Measurements from ENCODE around the gene FAM72D. TPM values are rescaled to one million over a fixed set of nuclear protein-coding genes. Genes with fewer than 3 reads are reported as not detected.
"Not testable (repeated sequence)": the region's sequence is repeated elsewhere in the genome, so short reads cannot be mapped to it uniquely, and the experiment has no call there.

The FAM72D gene
- polyA plus RNA-seq (2013, experiment 1 of 2; ENCODE audit: insufficient read length), result 0.39 TPM
- 1.2 TPM for polyA plus RNA-seq (2013, experiment 2 of 2; ENCODE audit: insufficient read length)

GRCh38 chr1:145095284-145096057 is at the start of gene FAM72D, which contains the start of gene SRGAP2B:
Gene FAM72D, plus strand, starts transcription at chr1:145095974. Its CDS starts 874 bp downstream, at chr1:145096848.
Gene SRGAP2B, minus strand, starts transcription at chr1:145095328. Its CDS starts 2,427 bp downstream, at chr1:145092901.
- not testable (repeated sequence) for DNase-seq

GRCh38 chr1:145047553-145047952 is 48.2 kb upstream of the FAM72D start:
- DNase-seq, result not testable (repeated sequence)

- DNase-seq, result not testable (repeated sequence)
These were observed 47.5 kb upstream of the FAM72D start for GRCh38 chr1:145048181-145048856.

DNA sequence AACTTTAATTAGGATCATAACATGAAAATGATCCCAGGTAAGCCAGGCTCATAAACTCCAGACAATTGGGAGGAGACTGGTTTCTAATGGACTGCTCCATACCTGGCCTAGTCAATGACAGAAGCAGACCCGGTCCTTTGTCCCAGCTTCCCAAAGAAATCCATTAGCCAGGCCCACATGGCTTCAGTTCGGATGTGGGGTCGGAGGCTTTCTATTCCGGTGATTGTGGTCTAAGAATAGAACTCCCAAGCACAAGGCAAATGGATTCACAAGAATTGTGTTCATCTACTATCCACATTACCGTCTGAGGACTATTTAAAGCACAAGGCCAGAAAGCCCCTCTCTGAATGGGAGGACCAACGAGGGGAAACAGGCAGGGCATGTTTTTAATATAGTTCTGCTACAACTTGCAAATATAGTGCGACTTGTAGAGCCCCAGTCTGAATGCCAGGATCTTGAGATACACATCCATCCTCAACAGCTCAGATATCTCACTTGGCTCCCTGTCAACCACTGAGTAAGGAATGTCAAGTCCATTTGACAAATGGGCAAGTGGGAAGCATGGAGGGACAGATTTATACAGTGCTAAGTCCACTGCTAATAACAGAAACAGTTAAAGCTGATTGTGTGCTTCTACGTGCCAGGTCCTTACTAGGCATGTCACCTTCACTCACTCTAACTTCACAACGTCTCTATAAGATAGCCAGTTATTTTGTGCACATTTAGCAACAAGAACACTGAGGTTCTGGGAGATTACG is 43.6 kb upstream of the FAM72D start:
- DNase-seq, result not testable (repeated sequence)

DNA sequence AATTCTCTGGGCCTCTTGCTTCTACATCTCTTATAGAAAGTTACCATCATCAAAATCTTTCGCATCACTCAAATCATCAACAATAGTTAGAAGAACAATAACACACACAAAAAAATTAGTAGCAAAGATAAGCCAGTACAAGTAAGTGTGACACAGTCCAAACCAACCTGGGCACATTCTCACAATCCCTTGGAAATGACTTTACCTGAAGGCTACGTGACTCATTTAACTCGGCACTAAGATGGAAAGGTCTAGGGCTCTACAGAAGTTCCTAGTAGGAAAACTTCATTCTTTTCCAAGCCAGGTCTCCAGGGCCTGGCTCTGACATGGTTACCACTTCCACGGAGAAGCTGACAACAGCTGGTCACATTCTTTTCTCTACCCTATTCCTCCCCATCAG is 42.3 kb upstream of the FAM72D start:
- not testable (repeated sequence) for DNase-seq

- not testable (repeated sequence) for DNase-seq
These were observed 40.5 kb upstream of the FAM72D start for GRCh38 chr1:145055217-145055760.

DNA sequence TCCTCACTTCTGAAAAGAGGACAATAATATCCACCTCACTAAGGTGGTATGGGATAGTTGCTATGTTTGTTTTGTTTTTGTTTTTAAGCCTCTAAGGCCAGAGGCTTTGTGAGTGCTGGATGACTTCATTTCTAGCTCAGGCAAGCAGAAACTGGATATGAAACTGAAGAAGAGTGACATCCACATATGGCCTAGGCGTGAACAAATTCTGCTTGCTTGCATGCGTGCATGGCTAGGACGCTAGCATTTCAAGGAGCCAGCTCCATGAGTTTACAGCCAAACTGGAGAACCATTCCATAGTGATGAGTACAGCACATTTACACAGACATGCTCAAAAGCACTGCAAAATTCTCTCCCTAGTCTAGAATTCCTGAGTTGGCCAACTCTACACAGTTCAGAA is 37.6 kb upstream of the FAM72D start:
- DNase-seq, result not testable (repeated sequence)

- DNase-seq, result not testable (repeated sequence)
These were observed 32.5 kb upstream of the FAM72D start for GRCh38 chr1:145063285-145063684.

DNA sequence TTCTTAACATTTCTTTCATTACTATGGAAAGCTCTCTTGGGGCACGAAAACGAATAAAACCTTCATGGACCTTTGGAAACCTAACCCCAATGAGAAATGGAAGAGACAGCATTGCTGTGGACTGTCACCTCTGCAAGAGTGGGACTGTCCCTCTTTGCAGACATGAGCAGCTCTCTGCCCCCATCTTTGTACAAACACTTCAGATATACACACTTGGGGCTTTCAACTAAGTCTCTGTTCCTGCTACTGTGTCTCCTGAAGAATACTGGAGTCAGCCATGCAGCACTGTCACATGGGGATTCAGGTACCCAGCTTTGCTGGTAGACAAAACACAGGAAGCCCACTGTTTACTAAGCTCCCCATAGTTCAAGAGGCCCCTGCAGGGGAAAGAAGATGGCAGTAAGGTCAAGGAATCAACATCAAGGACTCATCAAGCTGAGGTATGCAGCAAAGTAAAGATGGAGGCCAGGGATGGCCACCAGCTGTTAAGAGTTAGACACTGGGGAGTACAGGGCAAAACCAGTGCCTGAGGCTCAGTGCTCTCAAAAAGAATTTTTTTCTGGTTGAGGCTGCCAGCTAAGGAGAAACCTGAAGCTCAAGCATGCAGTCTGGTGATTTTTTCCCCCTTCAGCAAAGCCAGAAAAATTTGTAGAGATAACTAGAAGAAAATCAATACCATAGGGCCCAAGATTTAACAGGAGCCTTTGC is 31.7 kb upstream of the FAM72D start:
- not testable (repeated sequence) for DNase-seq

DNA sequence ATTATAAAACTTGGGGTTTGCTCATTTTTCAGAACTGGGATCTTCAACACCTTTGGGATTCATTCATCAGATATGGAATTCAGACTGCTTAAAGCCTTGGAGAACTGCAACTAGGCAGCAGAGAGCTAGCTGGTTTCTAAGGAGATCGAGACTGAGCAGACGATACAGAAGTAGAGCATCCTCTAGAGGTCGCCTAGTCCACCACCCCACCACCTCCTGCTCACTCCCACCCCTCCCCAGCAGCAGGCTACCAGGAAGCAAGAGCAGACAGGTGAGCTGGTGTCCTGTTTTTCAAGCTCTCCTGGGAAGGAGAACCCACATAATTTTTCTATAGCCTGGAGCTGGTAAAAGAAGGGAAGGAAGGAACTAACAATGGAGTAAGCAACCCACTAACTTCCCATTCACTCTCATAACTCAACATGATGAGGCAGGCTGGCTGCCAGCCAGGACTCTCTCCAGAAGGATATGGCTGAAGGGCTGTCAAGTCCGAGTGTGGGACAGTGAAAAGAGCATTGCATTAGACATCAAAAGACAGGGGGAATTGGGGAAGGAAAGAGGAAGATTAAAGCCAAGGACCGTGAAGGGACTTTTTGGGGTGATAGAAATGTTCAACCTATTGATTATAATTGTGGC is 30.5 kb upstream of the FAM72D start:
- not testable (repeated sequence) for DNase-seq

GRCh38 chr1:145066486-145066885 is 29.3 kb upstream of the FAM72D start:
- not testable (repeated sequence) for DNase-seq

DNA sequence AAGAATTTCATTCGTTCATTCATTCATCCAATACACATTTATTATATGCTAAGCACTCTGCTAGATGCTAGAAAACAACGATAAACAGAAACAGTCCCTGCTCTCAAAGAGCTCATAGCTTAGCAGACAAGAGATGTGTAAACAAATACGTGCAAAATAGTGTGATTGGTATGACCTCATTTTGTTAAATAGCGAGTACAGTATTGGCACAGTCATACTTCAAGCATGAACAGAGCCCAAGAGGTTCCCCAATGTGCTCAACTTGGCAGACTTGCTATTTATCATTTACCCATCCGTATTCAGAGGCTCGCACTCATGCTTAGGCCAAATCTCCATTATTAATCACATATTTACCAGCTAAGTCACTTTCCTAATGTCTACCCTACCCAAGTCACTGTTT is 24.2 kb upstream of the FAM72D start:
- not testable (repeated sequence) for DNase-seq

- not testable (repeated sequence) for DNase-seq
These were observed 21.7 kb upstream of the FAM72D start for GRCh38 chr1:145074021-145074559.

DNA sequence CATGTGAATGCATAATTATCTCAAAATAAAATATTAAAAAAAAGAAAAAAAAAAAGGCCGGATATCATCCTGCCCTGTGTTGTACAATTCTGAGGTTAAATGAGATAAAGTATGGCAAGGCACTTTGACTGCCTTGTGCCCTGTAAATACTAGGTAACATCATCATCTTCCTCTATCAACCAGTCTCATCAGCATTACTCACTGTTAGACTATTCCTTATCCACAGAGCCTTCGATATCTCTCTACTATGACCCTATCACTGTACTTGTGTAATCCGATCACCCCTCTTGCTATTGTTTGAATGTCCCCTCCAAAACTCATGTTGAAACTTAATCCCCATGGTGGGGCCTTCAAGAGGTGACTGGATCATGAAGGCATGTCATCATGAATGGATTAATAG is 18.9 kb upstream of the FAM72D start:
- DNase-seq, result not testable (repeated sequence)

DNA sequence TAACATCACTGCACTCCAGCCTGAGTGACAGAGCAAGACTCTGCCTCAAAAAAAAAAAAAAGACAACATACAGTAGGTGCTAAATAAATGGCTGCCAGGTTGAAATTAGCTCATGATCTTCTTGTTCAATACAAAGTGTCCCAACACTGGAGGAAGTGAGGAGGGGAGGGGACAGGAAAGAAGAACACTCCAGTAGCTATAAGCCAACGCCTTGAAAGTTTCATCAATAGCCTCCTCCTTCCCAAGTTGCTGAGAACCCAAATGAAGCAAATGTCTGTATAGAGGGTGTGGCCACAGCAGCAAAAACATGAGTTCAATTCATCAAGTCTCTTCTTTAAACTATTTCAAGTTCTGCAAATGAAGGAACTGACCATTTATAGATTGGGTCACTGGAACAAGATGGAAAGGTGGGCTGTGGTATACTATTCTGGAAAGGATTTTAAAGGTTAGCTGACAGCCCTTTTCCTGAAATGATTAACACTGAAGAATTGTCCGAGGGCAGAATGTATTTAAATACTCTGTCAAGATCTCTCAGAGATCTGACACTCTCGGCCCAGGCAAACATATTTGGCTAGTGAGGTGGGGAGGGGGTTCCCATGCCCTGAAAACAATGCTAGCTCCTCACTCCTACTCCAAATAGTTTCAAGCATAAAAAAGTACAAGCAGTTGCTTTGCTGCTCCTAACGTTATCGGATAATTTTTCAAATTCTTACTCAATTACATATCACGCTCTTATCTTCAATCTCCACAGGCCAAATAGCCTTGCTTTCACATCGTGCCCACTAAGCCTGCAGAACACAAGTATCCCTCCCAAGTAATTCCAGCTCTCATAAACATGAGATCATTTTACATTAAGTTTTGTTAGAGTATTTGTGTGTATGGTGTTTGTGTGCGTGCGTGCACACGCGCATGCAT is 17.6 kb upstream of the FAM72D start:
- not testable (repeated sequence) for DNase-seq

DNA sequence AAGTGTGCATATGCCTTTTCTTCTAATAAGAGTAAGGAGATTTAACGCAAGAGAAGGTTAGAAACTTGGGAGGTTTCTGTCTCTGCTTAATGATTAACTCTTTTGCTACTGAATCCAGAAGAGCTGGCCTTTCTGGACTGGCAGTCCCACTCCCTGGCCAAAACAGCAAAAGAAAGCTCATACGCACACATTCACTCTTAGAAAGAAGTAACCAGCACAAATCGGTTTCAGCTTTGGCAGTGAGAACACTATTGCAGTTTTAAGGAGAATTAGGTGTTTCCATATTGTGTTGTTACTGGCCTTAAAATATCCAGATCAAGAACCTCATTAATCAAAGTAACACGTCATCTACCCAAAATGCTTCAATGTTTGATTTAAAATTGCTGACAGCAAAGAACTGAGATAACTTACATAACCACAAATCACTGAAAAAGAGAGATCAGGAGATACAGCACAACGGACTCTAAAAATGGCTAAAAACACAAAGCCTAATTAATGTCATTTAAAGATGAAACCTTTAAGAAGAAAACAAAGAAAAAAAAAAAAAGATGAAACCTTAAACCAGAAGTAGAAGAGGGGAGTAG is 16.9 kb upstream of the FAM72D start:
- DNase-seq, result not testable (repeated sequence)

- DNase-seq, result not testable (repeated sequence)
These were observed 16.0 kb upstream of the FAM72D start for GRCh38 chr1:145079737-145080136.

GRCh38 chr1:145080193-145080592 is 15.6 kb upstream of the FAM72D start:
- not testable (repeated sequence) for DNase-seq

Data from fibroblast of skin of scalp (primary cell).